Sciatic nerve (tissue), 2 donors: ENCODE data around the gene DUT. TPM values are rescaled to one million over a fixed set of nuclear protein-coding genes. Genes with fewer than 3 reads are reported as not detected.

ENCODE experiments used
- ATAC-seq: fragments of 200-7000 bp; cut with Tn5 transposase; one replicate; pipeline ENCODE4 v1.9.1; 2020; ENCODE audit warnings: mild to moderate bottlenecking, moderate library complexity
- DNase-seq: peaks from one replicate; pipeline ENCODE4 v3.0.0-alpha.2; 2020; ENCODE audit warnings: low spot score
- intact Hi-C: fragments of 100-400 bp; cut with DNase I; formaldehyde crosslinking; loops from one replicate; pipeline ENCODE4 v1.14.2; 2022
- total RNA-seq: library from RNA; stranded (reverse); fragmentation: NEBNext Ultra II Directional; extraction: Animal tissue kit (Norgen Biotek cat#: 25700); gene quantifications from one replicate; pipeline ENCODE4 v1.2.1, GENCODE V29; 2021
- donor health status: DM: no; HTN: no; CAD: no.
- donor health status: DM: no; HTN: no; CAD: no.

The DUT gene
- total RNA-seq, 1 donor from 2014 or later: 91.7 TPM

GRCh38 chr15:48361685-48362084, 30.5 kb downstream of the DUT start:
- no peak for DNase-seq
- intact Hi-C loops: loop anchor here (10.0 kb wide), 1 partner anchor 283 kb away; the partner anchor contains the start of gene FBN1
- ATAC-seq: no peak

- ATAC-seq (no peak), DNase-seq (no peak)
- intact Hi-C loops: loop anchor here (10.0 kb wide), 1 partner anchor 281 kb away; the partner anchor contains the start of gene FBN1
These were observed 32.2 kb downstream of the DUT start for GRCh38 chr15:48363474-48363873.

GRCh38 chr15:48365575-48365974, 34.3 kb downstream of the DUT start:
- ATAC-seq (no peak), DNase-seq (no peak)
- intact Hi-C loops: loop anchor here (10.0 kb wide), 1 partner anchor 279 kb away; the partner anchor contains the start of gene FBN1

DNA sequence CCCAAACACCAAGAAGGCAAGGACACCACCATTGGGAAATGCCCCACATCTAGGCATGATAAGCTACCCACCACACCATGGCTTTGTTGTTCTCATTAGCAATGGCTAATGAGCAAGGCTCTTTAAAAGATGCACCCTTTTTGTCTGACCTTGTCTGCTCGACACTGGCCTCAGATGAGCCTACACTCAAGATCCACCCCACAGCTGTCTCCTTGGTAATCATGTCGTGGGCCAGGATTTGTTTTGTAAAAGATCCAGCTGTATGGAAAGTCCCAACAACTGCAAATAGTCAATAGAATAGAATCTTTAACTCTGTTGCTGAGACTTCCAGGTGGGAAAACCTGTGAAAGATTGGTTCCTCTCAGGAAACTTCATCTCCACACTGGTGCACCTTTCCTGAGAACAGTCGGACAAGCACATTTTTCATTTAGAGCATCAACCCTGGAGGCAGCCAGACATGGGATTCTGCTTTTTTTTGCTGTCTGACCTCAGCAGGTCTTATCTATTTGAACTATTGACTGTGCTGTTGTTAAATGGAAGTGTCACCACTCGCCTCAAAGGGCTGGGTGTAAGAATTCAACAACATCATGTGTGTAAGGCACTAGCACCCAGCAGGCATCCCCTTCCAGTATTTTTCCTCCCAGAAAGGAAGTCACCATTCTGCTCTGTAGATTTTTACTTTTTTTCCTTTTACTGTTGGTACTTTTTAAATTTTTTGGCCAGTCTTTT, 35.5 kb downstream of the DUT start:
- intact Hi-C loops: loop anchor here (10.0 kb wide), 1 partner anchor 278 kb away; the partner anchor contains the start of gene FBN1
- DNase-seq (no peak), ATAC-seq (no peak)

DNA sequence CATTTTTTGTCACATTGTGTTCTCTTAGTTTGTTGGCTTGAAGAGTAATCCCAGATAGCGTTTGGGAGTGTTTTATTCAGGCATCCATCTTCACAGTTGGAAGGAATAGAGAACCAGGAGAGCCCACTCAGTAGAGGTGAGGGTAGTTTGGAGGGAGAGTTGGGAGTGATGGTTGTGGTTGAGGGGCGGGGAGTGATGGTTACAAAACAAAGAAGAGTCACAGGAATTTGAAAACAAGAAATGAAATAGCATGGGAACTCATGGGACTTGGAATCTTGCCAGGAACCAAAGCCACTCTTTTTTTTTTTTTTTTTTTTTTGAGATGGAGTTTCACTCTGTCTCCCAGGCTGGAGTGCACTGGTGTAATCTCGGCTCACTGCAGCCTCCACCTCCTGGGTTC, 36.3 kb downstream of the DUT start:
- no peak for DNase-seq
- ATAC-seq: peak; percentile 27
- intact Hi-C loops: loop anchor here (10.0 kb wide), 1 partner anchor 277 kb away; the partner anchor contains the start of gene FBN1

GRCh38 chr15:48370460-48370859, 39.2 kb downstream of the DUT start:
- intact Hi-C loops: no loop called here
- DNase-seq (no peak), ATAC-seq (peak; percentile 56)

- DNase-seq: no peak
These were observed 40.3 kb downstream of the DUT start for GRCh38 chr15:48371550-48371949.

DNA sequence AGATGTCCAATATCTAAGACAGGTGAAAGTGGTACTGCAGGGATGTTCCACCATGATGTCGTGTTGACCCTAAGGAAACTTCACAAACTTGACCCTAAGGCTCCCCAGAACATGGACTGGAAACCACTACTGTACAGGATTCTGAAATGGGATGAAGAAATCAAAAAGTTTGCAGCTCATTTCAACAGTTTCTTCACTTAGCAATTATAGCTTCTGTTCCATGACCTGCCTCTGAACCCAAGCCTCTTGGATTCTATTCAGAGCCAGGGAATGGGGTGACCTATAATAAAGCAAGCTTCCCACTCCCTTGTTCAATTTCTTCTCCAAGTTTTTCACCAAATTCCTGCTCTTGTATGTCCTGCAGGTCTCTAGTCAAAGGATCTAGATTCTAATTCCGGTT, 40.7 kb downstream of the DUT start:
- ATAC-seq (peak; percentile 61), DNase-seq (no peak)
- intact Hi-C loops: no loop called here

More at GRCh38 chr15:48371550-48371949, 40.3 kb downstream of the DUT start:
- intact Hi-C loops: no loop called here
- ATAC-seq: peak; percentile 74

DNA sequence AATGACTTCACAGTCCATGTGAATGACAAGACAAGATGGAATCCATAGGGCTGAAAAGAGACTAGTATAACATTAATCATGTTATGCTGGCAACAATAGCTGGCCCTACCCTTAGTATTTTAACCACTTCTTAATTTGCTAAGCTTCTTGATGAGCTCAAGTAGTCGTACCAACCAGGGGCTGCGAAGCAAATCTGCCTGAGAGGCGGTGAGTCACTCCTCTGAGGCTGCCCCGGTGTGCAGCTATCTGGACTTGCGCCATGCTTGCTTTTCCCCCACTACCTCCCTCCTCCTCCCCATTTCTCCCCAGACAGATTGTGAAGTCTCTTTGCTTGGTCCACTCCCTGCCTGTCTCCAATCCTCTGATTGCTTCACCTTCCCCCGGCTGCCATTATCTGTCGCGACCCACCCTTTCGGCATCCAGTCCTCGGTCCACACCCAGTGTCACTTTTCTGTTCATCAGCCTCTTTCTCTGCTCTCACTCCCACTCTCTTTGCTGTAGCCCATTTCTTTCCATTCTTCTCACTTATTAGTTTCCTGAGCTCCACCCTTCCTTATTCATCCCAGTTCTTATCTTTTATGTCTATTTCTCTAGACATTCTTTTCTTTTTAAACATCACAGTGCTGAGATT, 42.7 kb downstream of the DUT start:
- ATAC-seq (no peak), DNase-seq (no peak)
- intact Hi-C loops: no loop called here

- ATAC-seq: no peak
- DNase-seq: no peak
- intact Hi-C loops: no loop called here
These were observed 43.2 kb downstream of the DUT start for GRCh38 chr15:48374472-48374871.

DNA sequence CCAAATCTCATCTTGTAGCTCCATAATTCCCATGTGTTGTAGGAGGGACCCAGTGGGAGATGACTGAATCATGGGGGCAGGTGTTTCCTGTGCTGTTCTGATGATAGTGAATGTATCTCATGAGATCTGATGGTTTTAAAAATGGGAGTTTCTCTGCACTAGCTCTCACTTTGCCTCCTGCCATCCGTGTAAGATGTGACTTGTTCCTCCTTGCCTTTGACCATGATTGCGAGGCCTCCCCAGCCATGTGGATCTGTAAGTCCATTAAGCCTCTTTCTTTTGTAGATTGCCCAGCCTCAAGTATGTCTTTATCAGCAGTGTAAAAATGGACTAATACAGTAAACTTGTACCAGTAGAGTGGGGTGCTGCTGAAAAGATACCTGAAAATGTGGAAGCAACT, 44.5 kb downstream of the DUT start:
- DNase-seq (no peak), ATAC-seq (no peak)

DNA sequence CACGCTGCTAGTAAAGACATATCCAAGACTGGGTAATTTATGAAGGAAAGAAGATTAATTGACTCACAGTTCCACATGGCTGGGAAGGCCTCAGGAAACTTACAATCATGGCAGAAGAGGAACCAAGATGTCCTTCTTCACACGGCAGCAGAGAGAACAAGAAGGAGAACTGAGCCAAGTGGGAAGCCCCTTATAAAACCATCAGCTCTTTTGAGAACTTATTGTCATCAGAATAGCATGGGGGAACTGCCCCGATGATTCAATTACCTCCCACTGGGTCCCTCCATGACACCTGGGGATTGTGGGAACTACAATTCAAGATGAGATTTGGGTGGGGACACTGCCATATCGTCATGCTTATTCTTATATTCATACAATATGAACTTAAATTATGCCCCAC, 49.0 kb downstream of the DUT start:
- intact Hi-C loops: no loop called here
- DNase-seq (no peak), ATAC-seq (no peak)

More for the DNA sequence above, 44.5 kb downstream of the DUT start:
- intact Hi-C loops: no loop called here

GRCh38 chr15:48381861-48382260, 50.6 kb downstream of the DUT start:
- ATAC-seq (no peak), DNase-seq (no peak)
- intact Hi-C loops: no loop called here

DNA sequence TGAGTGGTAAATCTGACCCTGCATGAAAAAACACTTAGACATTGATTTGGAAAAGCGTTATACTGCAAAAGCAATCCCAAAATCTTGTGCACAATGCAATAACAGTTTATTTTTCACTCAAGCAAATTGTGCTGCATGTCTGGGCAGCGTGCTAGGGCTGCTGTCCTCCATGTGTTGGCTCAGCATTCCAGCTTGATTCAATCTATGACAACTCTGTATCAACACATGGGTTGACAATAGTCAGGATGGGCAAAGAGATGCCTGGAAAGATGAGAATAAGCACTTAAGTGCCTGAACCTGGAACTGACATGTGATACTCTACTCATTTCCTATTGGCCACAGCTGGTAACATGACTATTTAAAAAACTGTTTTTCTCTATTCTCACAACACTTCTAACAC, 51.8 kb downstream of the DUT start:
- DNase-seq: no peak
- intact Hi-C loops: no loop called here

DNA sequence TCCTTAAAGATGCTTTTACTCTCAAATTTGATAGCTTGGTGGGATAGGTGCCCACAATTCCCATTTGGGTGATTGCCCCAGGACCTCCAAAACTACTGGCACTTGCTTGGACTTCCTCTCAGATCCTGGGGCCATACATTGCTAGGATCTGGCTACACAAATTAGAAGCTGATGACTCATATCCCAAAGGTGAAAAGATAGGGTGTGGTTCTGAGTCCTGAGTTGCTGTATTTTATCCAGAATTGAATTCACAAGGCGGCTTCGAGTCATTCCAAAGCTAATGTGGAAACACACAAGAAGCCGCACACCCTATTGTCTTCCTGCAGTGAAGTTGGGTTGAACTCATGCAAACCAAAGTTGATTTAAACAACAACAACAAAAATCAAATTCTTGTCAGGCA, 53.4 kb downstream of the DUT start:
- intact Hi-C loops: no loop called here
- DNase-seq (no peak), ATAC-seq (no peak)

More for the DNA sequence above, 51.8 kb downstream of the DUT start:
- ATAC-seq: no peak

DNA sequence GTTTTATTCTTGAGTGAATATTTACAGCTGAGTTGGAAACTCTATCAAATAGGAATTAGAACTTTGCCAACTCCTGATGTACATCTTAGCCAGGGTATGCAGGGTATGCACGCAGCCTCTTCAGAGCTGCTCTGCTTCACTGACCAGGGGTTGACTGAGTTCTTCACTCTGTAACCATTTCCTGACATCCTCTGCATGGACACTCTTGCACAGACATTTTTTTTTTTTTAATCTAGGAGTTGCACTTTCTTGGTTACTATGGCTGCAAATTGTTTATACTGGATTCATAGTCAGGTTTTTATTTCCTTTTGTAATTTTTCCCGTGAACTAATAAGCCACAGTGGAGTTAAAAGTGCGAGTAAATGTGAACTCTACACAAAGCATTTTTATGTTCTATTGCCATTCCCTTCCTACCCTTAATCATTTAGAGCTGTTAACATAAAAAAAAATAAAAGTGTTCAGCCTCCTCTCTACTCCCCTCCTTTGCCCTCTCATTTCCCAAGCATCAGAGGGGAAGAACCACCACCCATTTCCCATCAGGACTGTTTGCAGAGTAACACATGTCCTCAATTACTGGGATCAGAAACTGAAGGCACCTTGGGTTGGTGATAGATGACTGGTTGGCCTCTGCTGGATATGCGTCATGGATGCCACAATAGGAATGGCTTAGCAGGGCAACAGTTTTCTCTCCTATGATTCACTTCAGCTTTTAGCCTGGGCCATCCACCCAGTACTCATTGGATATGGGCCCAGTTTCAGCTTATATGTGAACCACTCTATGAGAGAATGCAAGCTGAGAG, 54.0 kb downstream of the DUT start:
- ATAC-seq (peak; percentile 80), DNase-seq (no peak)
- intact Hi-C loops: no loop called here

DNA sequence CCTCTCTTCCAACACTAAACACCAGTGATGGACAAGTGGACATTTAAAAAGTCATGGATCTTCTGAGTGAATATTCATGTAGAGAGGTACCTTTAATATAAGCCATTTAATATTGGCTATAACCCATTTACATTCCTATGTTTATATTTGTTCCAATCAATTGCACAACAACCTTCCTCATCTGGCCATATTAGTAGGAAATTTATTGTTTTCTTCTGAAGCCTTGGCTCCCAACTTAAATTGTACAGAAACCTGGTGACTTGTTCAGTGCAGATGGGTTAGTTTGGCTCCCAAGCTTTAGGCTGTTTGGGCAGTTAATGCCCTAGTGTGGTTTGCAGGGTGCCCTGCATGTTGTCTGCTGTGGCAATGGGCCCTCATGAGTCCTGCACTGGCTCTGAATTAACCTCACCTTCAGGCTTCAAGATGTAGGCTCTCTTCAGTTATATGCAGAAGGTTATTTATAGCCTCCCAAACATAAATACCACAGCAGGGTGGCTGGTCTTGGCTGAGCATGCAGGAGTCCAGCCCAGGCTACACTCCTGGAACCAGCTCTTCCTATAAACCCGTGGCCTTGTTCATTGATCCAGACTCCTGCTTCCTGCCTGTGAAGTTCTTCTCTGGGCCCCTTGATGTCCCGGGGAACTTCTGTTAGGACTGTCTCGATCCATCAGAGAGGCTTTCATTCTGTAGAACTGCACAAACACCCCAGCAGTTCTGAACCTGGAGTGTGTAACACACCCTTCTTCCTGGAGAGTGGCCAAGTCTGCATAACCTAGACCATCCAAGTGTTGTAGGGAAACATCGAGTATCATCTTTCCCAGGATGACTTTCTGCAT, 57.0 kb downstream of the DUT start:
- intact Hi-C loops: no loop called here
- DNase-seq: no peak
- no peak for ATAC-seq

GRCh38 chr15:48388910-48389309, 57.7 kb downstream of the DUT start:
- intact Hi-C loops: no loop called here
- ATAC-seq (no peak), DNase-seq (no peak)

DNA sequence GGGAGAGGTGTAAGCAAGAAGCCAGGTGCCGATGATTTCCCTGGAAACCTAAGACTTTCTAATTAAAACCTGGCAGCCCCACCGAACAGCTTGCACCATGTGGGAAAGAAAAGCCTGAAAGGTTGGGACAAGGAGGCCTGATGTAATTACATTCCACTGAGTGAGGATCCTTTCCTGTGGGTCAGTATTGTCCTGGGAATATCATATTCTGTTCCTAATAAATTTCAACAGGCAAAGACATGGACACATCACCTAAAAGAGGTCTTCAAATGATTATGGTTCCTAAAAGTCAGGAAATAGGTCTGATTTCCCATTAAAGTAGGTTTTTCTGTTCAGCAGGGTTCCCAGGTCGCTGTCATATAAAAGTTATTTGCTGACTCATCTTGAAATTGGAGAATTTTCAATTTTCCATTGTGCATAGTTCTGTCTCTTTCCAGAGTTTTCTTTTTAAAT, 58.5 kb downstream of the DUT start:
- no peak for DNase-seq
- intact Hi-C loops: no loop called here
- no peak for ATAC-seq
